Measurements from ENCODE around the gene HBG1.

DNA sequence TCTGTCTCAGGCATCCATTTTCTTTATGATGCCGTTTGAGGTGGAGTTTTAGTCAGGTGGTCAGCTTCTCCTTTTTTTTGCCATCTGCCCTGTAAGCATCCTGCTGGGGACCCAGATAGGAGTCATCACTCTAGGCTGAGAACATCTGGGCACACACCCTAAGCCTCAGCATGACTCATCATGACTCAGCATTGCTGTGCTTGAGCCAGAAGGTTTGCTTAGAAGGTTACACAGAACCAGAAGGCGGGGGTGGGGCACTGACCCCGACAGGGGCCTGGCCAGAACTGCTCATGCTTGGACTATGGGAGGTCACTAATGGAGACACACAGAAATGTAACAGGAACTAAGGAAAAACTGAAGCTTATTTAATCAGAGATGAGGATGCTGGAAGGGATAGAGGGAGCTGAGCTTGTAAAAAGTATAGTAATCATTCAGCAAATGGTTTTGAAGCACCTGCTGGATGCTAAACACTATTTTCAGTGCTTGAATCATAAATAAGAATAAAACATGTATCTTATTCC lies 31.0 kb upstream of the HBG1 start:
- TF ChIP-seq, protein P1, sequence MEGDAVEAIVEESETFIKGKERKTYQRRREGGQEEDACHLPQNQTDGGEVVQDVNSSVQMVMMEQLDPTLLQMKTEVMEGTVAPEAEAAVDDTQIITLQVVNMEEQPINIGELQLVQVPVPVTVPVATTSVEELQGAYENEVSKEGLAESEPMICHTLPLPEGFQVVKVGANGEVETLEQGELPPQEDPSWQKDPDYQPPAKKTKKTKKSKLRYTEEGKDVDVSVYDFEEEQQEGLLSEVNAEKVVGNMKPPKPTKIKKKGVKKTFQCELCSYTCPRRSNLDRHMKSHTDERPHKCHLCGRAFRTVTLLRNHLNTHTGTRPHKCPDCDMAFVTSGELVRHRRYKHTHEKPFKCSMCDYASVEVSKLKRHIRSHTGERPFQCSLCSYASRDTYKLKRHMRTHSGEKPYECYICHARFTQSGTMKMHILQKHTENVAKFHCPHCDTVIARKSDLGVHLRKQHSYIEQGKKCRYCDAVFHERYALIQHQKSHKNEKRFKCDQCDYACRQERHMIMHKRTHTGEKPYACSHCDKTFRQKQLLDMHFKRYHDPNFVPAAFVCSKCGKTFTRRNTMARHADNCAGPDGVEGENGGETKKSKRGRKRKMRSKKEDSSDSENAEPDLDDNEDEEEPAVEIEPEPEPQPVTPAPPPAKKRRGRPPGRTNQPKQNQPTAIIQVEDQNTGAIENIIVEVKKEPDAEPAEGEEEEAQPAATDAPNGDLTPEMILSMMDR (conservative IDR thresholded peaks at IDR 0.05; ENCODE audit: low read depth in 2 of 2) = no peak
- no peak for TF ChIP-seq EZH2 (IDR thresholded peaks at IDR 0.05; ENCODE audit: low read depth, unreplicated experiment)
- no peak for TF ChIP-seq POLR2AphosphoS5 (IDR thresholded peaks at IDR 0.05; ENCODE audit: low read depth)
- TF ChIP-seq EZH2phosphoT487 (IDR thresholded peaks at IDR 0.05; ENCODE audit: unreplicated experiment) = no peak
- no peak for TF ChIP-seq JUNB (IDR thresholded peaks at IDR 0.05; ENCODE audit: unreplicated experiment)
- TF ChIP-seq, protein P2, sequence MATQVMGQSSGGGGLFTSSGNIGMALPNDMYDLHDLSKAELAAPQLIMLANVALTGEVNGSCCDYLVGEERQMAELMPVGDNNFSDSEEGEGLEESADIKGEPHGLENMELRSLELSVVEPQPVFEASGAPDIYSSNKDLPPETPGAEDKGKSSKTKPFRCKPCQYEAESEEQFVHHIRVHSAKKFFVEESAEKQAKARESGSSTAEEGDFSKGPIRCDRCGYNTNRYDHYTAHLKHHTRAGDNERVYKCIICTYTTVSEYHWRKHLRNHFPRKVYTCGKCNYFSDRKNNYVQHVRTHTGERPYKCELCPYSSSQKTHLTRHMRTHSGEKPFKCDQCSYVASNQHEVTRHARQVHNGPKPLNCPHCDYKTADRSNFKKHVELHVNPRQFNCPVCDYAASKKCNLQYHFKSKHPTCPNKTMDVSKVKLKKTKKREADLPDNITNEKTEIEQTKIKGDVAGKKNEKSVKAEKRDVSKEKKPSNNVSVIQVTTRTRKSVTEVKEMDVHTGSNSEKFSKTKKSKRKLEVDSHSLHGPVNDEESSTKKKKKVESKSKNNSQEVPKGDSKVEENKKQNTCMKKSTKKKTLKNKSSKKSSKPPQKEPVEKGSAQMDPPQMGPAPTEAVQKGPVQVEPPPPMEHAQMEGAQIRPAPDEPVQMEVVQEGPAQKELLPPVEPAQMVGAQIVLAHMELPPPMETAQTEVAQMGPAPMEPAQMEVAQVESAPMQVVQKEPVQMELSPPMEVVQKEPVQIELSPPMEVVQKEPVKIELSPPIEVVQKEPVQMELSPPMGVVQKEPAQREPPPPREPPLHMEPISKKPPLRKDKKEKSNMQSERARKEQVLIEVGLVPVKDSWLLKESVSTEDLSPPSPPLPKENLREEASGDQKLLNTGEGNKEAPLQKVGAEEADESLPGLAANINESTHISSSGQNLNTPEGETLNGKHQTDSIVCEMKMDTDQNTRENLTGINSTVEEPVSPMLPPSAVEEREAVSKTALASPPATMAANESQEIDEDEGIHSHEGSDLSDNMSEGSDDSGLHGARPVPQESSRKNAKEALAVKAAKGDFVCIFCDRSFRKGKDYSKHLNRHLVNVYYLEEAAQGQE (IDR thresholded peaks at IDR 0.05; ENCODE audit: unreplicated experiment) = no peak
- TF ChIP-seq CREB1 (CRISPR knock-in tag; IDR thresholded peaks at IDR 0.05; ENCODE audit: low read depth) = no peak
- no peak for TF ChIP-seq ZNF114 (CRISPR knock-in tag; IDR thresholded peaks at IDR 0.05)
- TF ChIP-seq NANOG (IDR thresholded peaks at IDR 0.05; ENCODE audit: borderline replicate concordance) = no peak
- TF ChIP-seq, protein P3, sequence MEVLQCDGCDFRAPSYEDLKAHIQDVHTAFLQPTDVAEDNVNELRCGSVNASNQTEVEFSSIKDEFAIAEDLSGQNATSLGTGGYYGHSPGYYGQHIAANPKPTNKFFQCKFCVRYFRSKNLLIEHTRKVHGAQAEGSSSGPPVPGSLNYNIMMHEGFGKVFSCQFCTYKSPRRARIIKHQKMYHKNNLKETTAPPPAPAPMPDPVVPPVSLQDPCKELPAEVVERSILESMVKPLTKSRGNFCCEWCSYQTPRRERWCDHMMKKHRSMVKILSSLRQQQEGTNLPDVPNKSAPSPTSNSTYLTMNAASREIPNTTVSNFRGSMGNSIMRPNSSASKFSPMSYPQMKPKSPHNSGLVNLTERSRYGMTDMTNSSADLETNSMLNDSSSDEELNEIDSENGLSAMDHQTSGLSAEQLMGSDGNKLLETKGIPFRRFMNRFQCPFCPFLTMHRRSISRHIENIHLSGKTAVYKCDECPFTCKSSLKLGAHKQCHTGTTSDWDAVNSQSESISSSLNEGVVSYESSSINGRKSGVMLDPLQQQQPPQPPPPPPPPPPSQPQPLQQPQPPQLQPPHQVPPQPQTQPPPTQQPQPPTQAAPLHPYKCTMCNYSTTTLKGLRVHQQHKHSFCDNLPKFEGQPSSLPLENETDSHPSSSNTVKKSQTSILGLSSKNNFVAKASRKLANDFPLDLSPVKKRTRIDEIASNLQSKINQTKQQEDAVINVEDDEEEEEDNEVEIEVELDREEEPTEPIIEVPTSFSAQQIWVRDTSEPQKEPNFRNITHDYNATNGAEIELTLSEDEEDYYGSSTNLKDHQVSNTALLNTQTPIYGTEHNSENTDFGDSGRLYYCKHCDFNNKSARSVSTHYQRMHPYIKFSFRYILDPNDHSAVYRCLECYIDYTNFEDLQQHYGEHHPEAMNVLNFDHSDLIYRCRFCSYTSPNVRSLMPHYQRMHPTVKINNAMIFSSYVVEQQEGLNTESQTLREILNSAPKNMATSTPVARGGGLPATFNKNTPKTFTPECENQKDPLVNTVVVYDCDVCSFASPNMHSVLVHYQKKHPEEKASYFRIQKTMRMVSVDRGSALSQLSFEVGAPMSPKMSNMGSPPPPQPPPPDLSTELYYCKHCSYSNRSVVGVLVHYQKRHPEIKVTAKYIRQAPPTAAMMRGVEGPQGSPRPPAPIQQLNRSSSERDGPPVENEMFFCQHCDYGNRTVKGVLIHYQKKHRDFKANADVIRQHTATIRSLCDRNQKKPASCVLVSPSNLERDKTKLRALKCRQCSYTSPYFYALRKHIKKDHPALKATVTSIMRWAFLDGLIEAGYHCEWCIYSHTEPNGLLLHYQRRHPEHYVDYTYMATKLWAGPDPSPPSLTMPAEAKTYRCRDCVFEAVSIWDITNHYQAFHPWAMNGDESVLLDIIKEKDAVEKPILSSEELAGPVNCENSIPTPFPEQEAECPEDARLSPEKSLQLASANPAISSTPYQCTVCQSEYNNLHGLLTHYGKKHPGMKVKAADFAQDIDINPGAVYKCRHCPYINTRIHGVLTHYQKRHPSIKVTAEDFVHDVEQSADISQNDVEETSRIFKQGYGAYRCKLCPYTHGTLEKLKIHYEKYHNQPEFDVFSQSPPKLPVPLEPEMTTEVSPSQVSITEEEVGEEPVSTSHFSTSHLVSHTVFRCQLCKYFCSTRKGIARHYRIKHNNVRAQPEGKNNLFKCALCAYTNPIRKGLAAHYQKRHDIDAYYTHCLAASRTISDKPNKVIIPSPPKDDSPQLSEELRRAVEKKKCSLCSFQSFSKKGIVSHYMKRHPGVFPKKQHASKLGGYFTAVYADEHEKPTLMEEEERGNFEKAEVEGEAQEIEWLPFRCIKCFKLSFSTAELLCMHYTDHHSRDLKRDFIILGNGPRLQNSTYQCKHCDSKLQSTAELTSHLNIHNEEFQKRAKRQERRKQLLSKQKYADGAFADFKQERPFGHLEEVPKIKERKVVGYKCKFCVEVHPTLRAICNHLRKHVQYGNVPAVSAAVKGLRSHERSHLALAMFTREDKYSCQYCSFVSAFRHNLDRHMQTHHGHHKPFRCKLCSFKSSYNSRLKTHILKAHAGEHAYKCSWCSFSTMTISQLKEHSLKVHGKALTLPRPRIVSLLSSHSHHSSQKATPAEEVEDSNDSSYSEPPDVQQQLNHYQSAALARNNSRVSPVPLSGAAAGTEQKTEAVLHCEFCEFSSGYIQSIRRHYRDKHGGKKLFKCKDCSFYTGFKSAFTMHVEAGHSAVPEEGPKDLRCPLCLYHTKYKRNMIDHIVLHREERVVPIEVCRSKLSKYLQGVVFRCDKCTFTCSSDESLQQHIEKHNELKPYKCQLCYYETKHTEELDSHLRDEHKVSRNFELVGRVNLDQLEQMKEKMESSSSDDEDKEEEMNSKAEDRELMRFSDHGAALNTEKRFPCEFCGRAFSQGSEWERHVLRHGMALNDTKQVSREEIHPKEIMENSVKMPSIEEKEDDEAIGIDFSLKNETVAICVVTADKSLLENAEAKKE (CRISPR knock-in tag; IDR thresholded peaks at IDR 0.05) = no peak
- TF ChIP-seq, protein P4, sequence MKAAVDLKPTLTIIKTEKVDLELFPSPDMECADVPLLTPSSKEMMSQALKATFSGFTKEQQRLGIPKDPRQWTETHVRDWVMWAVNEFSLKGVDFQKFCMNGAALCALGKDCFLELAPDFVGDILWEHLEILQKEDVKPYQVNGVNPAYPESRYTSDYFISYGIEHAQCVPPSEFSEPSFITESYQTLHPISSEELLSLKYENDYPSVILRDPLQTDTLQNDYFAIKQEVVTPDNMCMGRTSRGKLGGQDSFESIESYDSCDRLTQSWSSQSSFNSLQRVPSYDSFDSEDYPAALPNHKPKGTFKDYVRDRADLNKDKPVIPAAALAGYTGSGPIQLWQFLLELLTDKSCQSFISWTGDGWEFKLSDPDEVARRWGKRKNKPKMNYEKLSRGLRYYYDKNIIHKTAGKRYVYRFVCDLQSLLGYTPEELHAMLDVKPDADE (IDR thresholded peaks at IDR 0.05) = no peak
- no peak for TF ChIP-seq STAT1 (IDR thresholded peaks at IDR 0.05; ENCODE audit: unreplicated experiment)
- no peak for TF ChIP-seq ZNF331 (CRISPR knock-in tag; IDR thresholded peaks at IDR 0.05; ENCODE audit: low read depth)

All from GM23338 (cell line).